Loucy (cell line): ENCODE data around the gene FBLN7.

Experiments used
- H2AFZ ChIP-seq: fragments of 200-600 bp; sonication (generic); 2 replicates; pipeline ENCODE4 v1.6.0; 2016; ENCODE audit warnings: antibody characterized with exemption, mild to moderate bottlenecking, low read length, moderate library complexity
- H3F3A ChIP-seq: fragments of 200-600 bp; 2 replicates; pipeline ENCODE4 v1.6.0; 2016; ENCODE audit warnings: antibody characterized with exemption, low read depth, mild to moderate bottlenecking
- H3K27me3 ChIP-seq: fragments of 200-600 bp; sonication (generic); 2 replicates; pipeline ENCODE4 v1.6.1; 2014; ENCODE audit warnings: low read length, mild to moderate bottlenecking; ENCODE audit not compliant: insufficient read depth, poor library complexity, severe bottlenecking
- H3K36me3 ChIP-seq: fragments of 200-600 bp; sonication (generic); 2 replicates; pipeline ENCODE4 v1.6.1; 2016; ENCODE audit warnings: low read length; ENCODE audit not compliant: insufficient read depth
- H3K4me1 ChIP-seq: fragments of 200-600 bp; sonication (generic); 2 replicates; pipeline ENCODE4 v1.5.1; 2014; ENCODE audit warnings: low read length, mild to moderate bottlenecking; ENCODE audit not compliant: insufficient read depth, poor library complexity, severe bottlenecking
- H3K4me2 ChIP-seq: fragments of 200-600 bp; sonication (generic); 2 replicates; pipeline ENCODE4 v1.6.0; 2014; ENCODE audit warnings: antibody characterized with exemption, low read length, low read depth, mild to moderate bottlenecking; ENCODE audit not compliant: poor library complexity, severe bottlenecking
- H3K4me3 ChIP-seq: fragments of 200-600 bp; sonication (generic); 2 replicates; pipeline ENCODE4 v1.5.1; 2014; ENCODE audit warnings: low read length, mild to moderate bottlenecking, mixed read lengths; ENCODE audit not compliant: poor library complexity, severe bottlenecking
- H3K79me2 ChIP-seq: fragments of 200-600 bp; sonication (generic); 2 replicates; pipeline ENCODE4 v1.6.1; 2014; ENCODE audit warnings: low read length; ENCODE audit not compliant: insufficient read depth
- H3K9ac ChIP-seq: fragments of 200-600 bp; sonication (generic); 2 replicates; pipeline ENCODE4 v1.6.0; 2014; ENCODE audit warnings: mild to moderate bottlenecking, low read depth, low read length, moderate library complexity; ENCODE audit not compliant: poor library complexity, severe bottlenecking
- H3K9me2 ChIP-seq: fragments of 200-600 bp; sonication (generic); replicated peaks from 2 replicates; pipeline ENCODE4 v1.6.1; 2016; ENCODE audit warnings: low read depth, low read length, mixed read lengths
- H3K9me3 ChIP-seq: fragments of 200-600 bp; sonication (generic); 2 replicates; pipeline ENCODE4 v1.6.1; 2014; ENCODE audit warnings: mild to moderate bottlenecking, antibody characterized with exemption, low read length, low read depth; ENCODE audit not compliant: insufficient read depth
- H4K20me1 ChIP-seq: fragments of 200-600 bp; sonication (generic); 2 replicates; pipeline ENCODE4 v1.6.0; 2014; ENCODE audit warnings: antibody characterized with exemption, low read length, mild to moderate bottlenecking; ENCODE audit not compliant: insufficient read depth, poor library complexity, severe bottlenecking
- CTCF ChIP-seq: fragments of 200-600 bp; sonication (generic); conservative IDR thresholded peaks from 2 replicates; pipeline ENCODE4 v1.5.1; 2014; ENCODE audit warnings: mild to moderate bottlenecking, antibody characterized with exemption, low read length
- EZH2phosphoT487 ChIP-seq: fragments of 200-600 bp; IDR thresholded peaks from 2 replicates; pipeline ENCODE4 v1.6.1; 2018; ENCODE audit warnings: antibody characterized with exemption, mild to moderate bottlenecking, moderate library complexity, borderline replicate concordance

The FBLN7 gene

GRCh38 chr2:112220831-112221230 lies 82.6 kb downstream of the FBLN7 start:
- no peaks in the 10 kb centered on the region for H3K4me1 ChIP-seq
- no peak overlapping the region for H3K4me2 ChIP-seq
- H4K20me1 ChIP-seq = no peaks in the 10 kb centered on the region
- H3F3A ChIP-seq = no peaks in the 10 kb centered on the region
- H2AFZ ChIP-seq = no peak overlapping the region
- no peak overlapping the region for H3K4me3 ChIP-seq
- no peak overlapping the region for H3K9ac ChIP-seq
- H3K36me3 ChIP-seq = peaks cover 34% of the 10 kb centered on the region; the same call in 1 of the 2 replicates
- no peaks in the 10 kb centered on the region for H3K9me2 ChIP-seq
- no peak for TF ChIP-seq CTCF
- TF ChIP-seq EZH2phosphoT487 = no peak
- H3K79me2 ChIP-seq = no peaks in the 10 kb centered on the region
- H3K9me3 ChIP-seq = no peaks in the 10 kb centered on the region
- H3K27me3 ChIP-seq = no peaks in the 10 kb centered on the region

DNA sequence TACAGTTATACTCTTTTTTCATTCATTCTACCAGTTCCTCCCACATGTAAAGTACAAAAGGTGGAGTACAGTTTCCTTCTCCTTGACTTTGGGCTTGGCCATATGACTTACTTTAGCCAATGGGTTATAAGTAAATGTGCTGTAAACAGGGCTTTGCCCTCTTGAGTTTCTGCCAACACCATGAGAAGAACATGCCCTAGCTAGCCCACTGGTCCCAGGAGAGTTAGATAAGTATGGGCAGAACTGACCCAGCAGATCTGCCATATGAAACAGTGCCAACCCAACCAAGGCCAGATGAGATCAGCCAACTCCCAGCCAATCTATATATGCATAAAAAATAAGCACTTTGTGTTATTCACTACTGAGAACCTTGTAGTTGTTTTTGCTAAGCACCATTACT lies 91.2 kb downstream of the FBLN7 start:
- no peaks in the 10 kb centered on the region for H3K27me3 ChIP-seq
- no peaks in the 10 kb centered on the region for H3K9me2 ChIP-seq
- no peaks in the 10 kb centered on the region for H3K9me3 ChIP-seq
- no peak overlapping the region for H3K4me2 ChIP-seq
- no peaks in the 10 kb centered on the region for H4K20me1 ChIP-seq
- peaks cover 32% of the 10 kb centered on the region; the same call in 1 of the 2 replicates for H3K36me3 ChIP-seq
- H3F3A ChIP-seq = no peaks in the 10 kb centered on the region
- no peak overlapping the region for H3K9ac ChIP-seq
- no peaks in the 10 kb centered on the region for H3K4me1 ChIP-seq
- TF ChIP-seq EZH2phosphoT487 = no peak
- TF ChIP-seq CTCF = no peak
- H3K79me2 ChIP-seq = no peaks in the 10 kb centered on the region
- no peak overlapping the region for H3K4me3 ChIP-seq
- H2AFZ ChIP-seq = no peak overlapping the region

GRCh38 chr2:112230371-112230770 lies 92.2 kb downstream of the FBLN7 start:
- H3K27me3 ChIP-seq = no peaks in the 10 kb centered on the region
- no peaks in the 10 kb centered on the region for H3F3A ChIP-seq
- H3K9me2 ChIP-seq = no peaks in the 10 kb centered on the region
- H4K20me1 ChIP-seq = no peaks in the 10 kb centered on the region
- peaks cover 21% of the 10 kb centered on the region; the same call in 1 of the 2 replicates for H3K36me3 ChIP-seq
- H3K9ac ChIP-seq = no peak overlapping the region
- no peak overlapping the region for H3K4me2 ChIP-seq
- no peaks in the 10 kb centered on the region for H3K9me3 ChIP-seq
- H3K4me1 ChIP-seq = no peaks in the 10 kb centered on the region
- no peaks in the 10 kb centered on the region for H3K79me2 ChIP-seq
- H2AFZ ChIP-seq = no peak overlapping the region
- no peak overlapping the region for H3K4me3 ChIP-seq
- TF ChIP-seq EZH2phosphoT487 (no peak), CTCF (no peak)
